ENCODE results near the gene CLEC1A.

DNA sequence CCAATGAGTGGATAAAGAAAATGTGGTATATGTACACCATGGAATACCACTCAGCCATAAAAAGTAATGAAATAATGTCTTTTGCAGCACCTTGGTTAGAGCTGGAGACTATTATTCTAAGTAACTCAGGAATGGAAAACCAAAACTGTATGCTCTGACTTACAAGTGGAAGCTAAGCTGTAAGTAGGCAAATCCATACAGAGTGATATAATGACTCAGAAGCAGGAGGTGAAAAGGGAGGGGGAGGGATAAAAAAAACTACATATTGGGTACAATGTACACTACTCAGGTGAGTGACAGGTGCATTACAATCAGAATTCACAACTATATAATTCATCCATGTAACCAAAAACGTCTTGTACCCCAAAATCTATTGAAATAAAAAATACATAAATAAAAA, 15.1 kb upstream of the CLEC1A start:
- TF ChIP-seq, protein P1, sequence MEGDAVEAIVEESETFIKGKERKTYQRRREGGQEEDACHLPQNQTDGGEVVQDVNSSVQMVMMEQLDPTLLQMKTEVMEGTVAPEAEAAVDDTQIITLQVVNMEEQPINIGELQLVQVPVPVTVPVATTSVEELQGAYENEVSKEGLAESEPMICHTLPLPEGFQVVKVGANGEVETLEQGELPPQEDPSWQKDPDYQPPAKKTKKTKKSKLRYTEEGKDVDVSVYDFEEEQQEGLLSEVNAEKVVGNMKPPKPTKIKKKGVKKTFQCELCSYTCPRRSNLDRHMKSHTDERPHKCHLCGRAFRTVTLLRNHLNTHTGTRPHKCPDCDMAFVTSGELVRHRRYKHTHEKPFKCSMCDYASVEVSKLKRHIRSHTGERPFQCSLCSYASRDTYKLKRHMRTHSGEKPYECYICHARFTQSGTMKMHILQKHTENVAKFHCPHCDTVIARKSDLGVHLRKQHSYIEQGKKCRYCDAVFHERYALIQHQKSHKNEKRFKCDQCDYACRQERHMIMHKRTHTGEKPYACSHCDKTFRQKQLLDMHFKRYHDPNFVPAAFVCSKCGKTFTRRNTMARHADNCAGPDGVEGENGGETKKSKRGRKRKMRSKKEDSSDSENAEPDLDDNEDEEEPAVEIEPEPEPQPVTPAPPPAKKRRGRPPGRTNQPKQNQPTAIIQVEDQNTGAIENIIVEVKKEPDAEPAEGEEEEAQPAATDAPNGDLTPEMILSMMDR (IDR thresholded peaks at IDR 0.05): no peak
- TF ChIP-seq EP300 (IDR thresholded peaks at IDR 0.05) (no peak), POLR2A (IDR thresholded peaks at IDR 0.05) (no peak)

All from ovary (tissue), 3 donors.